Measurements from ENCODE around the gene LMAN1L.
A peak's percentile ranks its signal among the peaks of the same experiment; 100 is the strongest.

Gene LMAN1L

DNA sequence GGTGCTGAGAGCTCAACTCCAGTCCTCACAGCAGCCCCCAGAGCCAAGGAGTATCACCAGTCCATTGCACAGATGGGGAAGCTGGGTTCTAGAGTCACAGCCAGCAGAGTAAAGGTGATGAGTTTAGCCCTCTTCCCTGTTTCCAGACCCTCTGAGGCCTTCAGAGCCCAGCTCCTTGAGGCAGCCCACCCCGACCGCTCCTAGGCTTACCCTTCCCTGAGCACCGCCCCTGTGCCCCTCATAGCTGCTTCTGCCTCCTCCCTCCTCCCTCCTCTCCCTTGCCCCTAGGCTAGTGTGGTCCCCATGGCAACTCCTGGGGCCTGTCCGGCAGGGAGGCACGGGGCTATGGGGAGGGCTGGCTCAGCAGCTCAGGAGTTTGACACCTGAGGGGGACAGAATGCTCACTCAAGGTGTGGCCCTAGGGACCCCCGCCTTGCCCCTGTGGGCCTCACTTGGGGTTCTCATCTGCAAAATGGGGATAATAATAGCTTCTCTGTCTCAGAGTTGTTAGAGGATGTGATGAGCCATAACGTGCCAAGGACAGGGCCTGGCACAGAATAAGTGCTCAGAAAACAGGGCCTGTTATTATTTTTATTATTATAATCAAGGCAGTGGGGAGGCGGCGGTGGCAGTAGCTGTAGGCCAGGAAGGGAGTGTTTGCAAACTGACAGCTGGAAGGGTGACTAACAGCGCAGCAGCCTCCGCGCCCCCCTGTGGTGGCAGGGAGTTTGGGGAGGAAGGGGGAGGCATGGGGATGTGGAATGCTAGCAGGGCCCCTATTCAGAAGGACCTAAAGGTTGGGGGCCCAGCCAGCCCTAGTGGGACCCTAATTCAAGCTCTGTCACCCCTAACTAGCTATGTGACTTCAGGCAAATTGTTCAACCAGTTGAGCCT, 19.3 kb upstream of the LMAN1L start:
- Histone ChIP-seq H3K9me3 (ENCODE audit: control insufficient read depth, insufficient read depth, low read length) (no peaks in the 10 kb centered on the region), H3K27me3 (ENCODE audit: control insufficient read depth, low read length) (no peaks in the 10 kb centered on the region), H3K36me3 (ENCODE audit: control insufficient read depth, low read length) (peaks cover 85% of the 10 kb centered on the region), H3K9me2 (replicated peaks; ENCODE audit: control insufficient read depth, low read length) (no peaks in the 10 kb centered on the region), H3K27ac (ENCODE audit: low read depth, low read length) (peak overlapping the region; percentile 99), H4K20me1 (ENCODE audit: control insufficient read depth, insufficient read depth, low read depth, low read length) (peaks cover 34% of the 10 kb centered on the region), H3K4me2 (ENCODE audit: low read length) (peak overlapping the region; percentile 100), H3K79me2 (ENCODE audit: control insufficient read depth, low read length) (peaks cover 100% of the 10 kb centered on the region), H3K4me1 (ENCODE audit: control insufficient read depth, low read length) (peaks cover 95% of the 10 kb centered on the region), H3F3A (ENCODE audit: control insufficient read depth, insufficient read depth) (peaks cover 36% of the 10 kb centered on the region), H3K4me3 (ENCODE audit: low read length) (peak overlapping the region; percentile 98; the same call in 1 of the 2 replicates)
- TF ChIP-seq, protein P1, sequence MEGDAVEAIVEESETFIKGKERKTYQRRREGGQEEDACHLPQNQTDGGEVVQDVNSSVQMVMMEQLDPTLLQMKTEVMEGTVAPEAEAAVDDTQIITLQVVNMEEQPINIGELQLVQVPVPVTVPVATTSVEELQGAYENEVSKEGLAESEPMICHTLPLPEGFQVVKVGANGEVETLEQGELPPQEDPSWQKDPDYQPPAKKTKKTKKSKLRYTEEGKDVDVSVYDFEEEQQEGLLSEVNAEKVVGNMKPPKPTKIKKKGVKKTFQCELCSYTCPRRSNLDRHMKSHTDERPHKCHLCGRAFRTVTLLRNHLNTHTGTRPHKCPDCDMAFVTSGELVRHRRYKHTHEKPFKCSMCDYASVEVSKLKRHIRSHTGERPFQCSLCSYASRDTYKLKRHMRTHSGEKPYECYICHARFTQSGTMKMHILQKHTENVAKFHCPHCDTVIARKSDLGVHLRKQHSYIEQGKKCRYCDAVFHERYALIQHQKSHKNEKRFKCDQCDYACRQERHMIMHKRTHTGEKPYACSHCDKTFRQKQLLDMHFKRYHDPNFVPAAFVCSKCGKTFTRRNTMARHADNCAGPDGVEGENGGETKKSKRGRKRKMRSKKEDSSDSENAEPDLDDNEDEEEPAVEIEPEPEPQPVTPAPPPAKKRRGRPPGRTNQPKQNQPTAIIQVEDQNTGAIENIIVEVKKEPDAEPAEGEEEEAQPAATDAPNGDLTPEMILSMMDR (IDR thresholded peaks at IDR 0.05; ENCODE audit: low read depth, low read length, poor library complexity, severe bottlenecking) = peak; percentile 74
- TF ChIP-seq EZH2phosphoT487 (IDR thresholded peaks at IDR 0.05; ENCODE audit: borderline replicate concordance, low read length) = no peak

DNA sequence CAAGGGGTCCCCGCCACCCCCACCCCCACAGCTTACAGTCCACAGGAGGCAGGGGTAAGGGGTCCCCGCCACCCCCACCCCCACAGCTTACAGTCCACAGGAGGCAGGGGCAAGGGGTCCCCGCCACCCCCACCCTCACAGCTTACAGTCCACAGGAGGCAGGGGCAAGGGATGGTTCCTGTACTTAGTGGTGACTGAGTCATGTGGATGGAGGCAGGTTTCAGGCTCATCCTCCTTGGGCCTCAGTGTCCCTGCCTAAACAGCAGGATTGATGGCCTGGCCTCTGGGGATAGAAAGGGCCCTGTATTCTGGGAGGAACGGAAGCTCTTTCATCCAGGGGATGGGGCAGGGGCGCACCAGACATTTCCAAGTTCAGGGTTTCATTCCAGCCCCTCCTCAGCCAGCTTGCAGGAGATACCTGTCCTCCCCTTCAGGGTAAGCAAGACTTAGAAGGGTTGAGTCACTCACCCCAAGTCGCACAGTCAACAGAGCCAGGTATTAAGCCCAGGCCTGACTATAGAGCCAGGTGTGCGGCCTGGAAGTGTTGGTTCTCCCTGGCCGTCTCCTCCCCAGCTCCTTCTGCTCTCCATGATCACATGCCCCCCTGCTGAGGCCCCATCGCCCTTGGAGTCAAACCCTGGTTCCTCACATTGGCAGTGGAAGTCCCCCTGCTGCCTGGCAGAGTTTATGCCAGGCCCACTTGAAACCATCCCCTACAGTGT, 18.2 kb upstream of the LMAN1L start:
- Histone ChIP-seq H3F3A (ENCODE audit: control insufficient read depth, insufficient read depth) (peaks cover 37% of the 10 kb centered on the region), H3K27ac (ENCODE audit: low read depth, low read length) (peak overlapping the region; percentile 2; the same call in 1 of the 2 replicates), H3K4me1 (ENCODE audit: control insufficient read depth, low read length) (peaks cover 95% of the 10 kb centered on the region), H4K20me1 (ENCODE audit: control insufficient read depth, insufficient read depth, low read depth, low read length) (peaks cover 42% of the 10 kb centered on the region), H3K4me3 (ENCODE audit: low read length) (no peak overlapping the region), H3K4me2 (ENCODE audit: low read length) (peak overlapping the region; percentile 15; the same call in 1 of the 2 replicates), H3K79me2 (ENCODE audit: control insufficient read depth, low read length) (peaks cover 96% of the 10 kb centered on the region), H3K27me3 (ENCODE audit: control insufficient read depth, low read length) (no peaks in the 10 kb centered on the region), H3K36me3 (ENCODE audit: control insufficient read depth, low read length) (peaks cover 87% of the 10 kb centered on the region), H3K9me3 (ENCODE audit: control insufficient read depth, insufficient read depth, low read length) (no peaks in the 10 kb centered on the region), H3K9me2 (replicated peaks; ENCODE audit: control insufficient read depth, low read length) (no peaks in the 10 kb centered on the region)
- no peak for TF ChIP-seq EZH2phosphoT487 (IDR thresholded peaks at IDR 0.05; ENCODE audit: borderline replicate concordance, low read length)
- TF ChIP-seq, protein P1 (IDR thresholded peaks at IDR 0.05; ENCODE audit: low read depth, low read length, poor library complexity, severe bottlenecking) = no peak

DNA sequence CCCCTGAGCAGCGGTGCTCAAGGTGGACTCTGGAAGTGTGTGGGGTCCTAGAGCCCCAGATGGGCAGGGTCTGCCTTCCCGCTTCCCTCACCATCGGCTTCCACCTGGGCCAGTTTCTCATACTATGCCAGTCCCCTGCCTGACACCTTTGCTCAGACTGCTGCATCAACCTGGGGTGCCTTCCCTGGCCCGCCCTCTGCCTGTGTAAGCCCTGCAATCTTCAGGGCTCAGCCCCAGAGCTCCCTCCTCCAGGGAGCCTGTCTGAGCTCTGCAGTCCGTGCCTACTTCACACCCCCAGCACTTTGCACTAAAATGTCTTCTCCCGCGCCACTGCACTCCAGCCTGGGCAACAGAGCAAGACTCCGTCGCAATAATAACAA, 17.7 kb upstream of the LMAN1L start:
- TF ChIP-seq EZH2phosphoT487 (IDR thresholded peaks at IDR 0.05; ENCODE audit: borderline replicate concordance, low read length) = no peak
- TF ChIP-seq, protein P1 (IDR thresholded peaks at IDR 0.05; ENCODE audit: low read depth, low read length, poor library complexity, severe bottlenecking) = no peak
- H3K36me3 ChIP-seq (ENCODE audit: control insufficient read depth, low read length) = peaks cover 87% of the 10 kb centered on the region

More for the DNA sequence above, 17.7 kb upstream of the LMAN1L start:
- Histone ChIP-seq H3K4me3 (ENCODE audit: low read length) (no peak overlapping the region), H3F3A (ENCODE audit: control insufficient read depth, insufficient read depth) (peaks cover 34% of the 10 kb centered on the region), H3K9me3 (ENCODE audit: control insufficient read depth, insufficient read depth, low read length) (no peaks in the 10 kb centered on the region), H3K27ac (ENCODE audit: low read depth, low read length) (peak overlapping the region; percentile 2; the same call in 1 of the 2 replicates), H3K27me3 (ENCODE audit: control insufficient read depth, low read length) (no peaks in the 10 kb centered on the region), H3K79me2 (ENCODE audit: control insufficient read depth, low read length) (peaks cover 95% of the 10 kb centered on the region), H3K4me1 (ENCODE audit: control insufficient read depth, low read length) (peaks cover 95% of the 10 kb centered on the region), H4K20me1 (ENCODE audit: control insufficient read depth, insufficient read depth, low read depth, low read length) (peaks cover 48% of the 10 kb centered on the region), H3K4me2 (ENCODE audit: low read length) (peak overlapping the region; percentile 15; the same call in 1 of the 2 replicates), H3K9me2 (replicated peaks; ENCODE audit: control insufficient read depth, low read length) (no peaks in the 10 kb centered on the region)

Data from DOHH2 (cell line).